ENCODE measurements around the gene SMIM44.
A peak's percentile ranks its signal among the peaks of the same experiment; 100 is the strongest.

The SMIM44 gene

DNA sequence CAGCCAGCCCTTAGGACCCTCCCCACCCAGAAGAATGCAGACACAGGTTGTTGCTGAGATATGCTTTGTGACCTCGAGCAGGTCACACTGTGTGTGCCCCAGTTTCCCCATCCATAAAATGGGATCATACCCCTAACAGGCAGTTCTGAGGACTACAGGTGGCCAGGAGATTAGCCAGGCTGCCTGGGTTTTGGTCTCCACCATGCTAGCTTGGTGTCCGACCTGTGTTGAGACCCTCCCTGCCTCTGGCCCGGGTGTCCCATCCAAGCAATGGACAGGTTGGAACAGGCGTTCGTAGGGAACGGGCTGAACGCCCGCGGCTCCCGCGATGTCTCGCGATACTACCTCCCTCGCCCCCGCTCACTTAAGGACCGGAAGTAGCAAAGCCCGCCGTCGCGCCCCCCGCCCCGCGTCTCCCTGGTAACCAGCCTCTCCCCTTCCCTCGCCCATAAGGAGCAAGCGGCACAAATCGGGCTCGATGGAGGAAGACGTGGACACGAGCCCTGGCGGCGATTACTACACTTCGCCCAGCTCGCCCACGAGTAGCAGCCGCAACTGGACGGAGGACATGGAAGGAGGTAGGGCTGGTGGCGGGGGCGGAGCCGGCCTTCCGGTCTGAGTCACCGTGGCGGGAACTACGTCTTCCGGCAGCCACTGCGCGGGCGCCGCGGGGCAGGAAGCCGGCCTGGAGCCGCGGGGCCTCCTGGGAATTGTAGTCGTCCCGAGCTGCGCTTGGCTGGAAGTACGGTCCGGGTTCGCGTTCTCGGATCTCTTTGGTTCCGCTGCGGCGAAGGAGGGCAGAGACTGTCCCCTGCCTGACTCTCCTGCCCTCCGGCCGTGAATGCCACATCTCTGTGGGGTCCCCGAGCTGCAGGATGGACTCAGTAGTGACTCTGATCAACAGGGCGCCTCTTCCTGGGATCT is 48.3 kb downstream of the SMIM44 start:
- DNase-seq (ENCODE audit: low spot score) = peak; percentile 96

DNA sequence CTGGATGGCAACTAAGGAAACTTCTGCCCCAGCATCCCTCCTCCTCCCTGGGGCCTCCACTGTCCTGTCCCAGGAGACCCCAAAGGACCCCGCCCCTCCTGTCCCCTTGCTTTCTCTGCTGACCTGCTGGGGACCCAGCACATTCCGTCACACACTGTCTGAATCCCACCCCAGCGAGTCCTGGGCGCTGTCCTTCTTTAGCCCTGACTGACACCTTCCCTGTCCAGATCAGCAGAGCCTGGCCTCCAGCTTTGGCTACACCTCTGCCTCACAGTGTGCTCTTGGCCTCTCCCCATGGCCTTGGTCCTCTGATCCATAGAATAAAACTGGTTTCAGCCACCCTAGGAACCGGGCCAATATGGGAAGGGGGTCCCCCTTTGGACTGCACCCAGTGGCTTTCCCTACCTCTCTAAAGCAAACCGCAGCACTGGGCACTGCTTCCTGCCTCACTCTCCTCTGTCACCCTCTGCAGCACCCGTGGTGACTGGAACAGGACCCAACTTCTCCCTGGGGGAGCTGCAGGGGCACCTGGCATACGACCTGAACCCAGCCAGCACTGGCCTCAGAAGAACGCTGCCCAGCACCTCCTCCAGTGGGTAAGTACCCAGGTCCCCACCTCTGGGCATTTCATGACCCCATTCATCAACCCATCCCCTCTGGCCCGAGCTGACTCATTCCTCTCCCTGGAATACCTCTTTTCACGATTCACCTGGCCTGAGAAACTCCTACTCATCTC is 49.3 kb downstream of the SMIM44 start:
- DNase-seq (ENCODE audit: low spot score) = no peak

DNA sequence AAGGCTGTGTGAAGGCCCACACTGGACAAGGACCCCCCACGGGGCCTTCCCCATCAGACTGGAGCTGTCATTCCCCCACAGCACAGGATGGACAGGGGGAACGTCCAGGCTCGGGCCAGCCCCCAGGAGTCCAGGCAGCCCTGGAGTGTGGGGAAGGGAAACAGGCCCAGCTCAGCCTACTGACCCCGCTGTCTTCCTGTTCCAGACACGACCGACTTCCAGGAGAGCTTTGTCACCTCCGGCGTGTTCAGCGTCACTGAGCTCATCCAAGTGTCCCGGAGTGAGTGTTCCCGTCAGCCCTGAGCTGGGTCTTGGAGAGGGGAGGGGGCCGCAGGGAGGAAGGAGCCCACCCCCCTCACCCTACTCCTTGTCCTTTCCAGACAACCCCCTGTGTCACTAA is 49.9 kb downstream of the SMIM44 start:
- DNase-seq (ENCODE audit: low spot score) = no peak

Data from activated CD4-positive, alpha-beta T cell treated with anti-CD3 and anti-CD28 coated beads, Interleukin-2, Interleukin-4, amounts not matched to agents 100 ng/mL and 50 ng/mL, durations not matched to agents 16 hours and 8 hours (primary cell).